ENCODE results near the gene FRMD4A. TPM values are rescaled to one million over a fixed set of nuclear protein-coding genes. Genes with fewer than 3 reads are reported as not detected.

The FRMD4A gene
- total RNA-seq, 1 donor from 2014 or later = 98.0 TPM

DNA sequence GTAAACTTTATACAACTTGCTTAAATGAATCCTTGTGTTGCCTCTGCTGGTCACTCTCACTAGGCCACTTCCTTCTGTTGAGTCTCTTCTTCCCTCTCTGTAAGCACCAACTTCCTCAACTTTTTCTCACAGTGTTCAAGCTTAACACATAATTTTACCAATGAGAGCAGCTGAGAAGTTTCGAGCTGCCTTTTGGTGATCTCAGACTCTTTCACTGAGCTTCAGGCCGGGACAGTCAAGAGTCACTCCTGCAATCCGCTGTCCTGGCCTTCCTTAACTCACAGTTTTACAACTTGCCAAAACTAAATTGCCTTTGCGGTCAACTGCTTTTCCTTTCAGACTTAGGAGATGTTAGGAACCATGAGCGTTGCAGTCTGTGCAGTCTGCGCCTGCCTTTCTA, 696.5 kb downstream of the FRMD4A start:
- intact Hi-C loops (cut with DNase I) = no loop called here
- DNase-seq (ENCODE audit: low spot score) = no peak
- ATAC-seq = peak; percentile 70

DNA sequence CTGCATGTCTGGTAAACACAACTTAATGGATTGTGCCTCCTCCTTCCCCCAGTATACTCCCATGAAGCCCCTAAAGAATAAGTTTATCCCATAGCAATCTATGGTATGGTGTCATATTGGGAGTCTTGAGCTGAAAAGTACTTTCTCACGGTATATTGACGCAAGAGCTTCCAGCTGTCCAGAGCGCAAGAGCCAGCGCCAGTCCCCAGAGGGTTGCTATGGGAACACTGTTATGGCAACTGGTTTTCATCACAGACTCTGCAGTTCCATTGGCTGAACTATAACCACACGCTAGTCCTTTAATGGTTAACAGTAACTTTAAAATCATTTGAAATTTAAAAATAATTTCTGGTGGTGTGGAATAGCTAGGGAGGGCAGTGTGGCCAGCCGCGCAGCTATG, 697.0 kb downstream of the FRMD4A start:
- intact Hi-C loops (cut with DNase I) = no loop called here
- DNase-seq (ENCODE audit: low spot score) (no peak), ATAC-seq (peak; percentile 96)

DNA sequence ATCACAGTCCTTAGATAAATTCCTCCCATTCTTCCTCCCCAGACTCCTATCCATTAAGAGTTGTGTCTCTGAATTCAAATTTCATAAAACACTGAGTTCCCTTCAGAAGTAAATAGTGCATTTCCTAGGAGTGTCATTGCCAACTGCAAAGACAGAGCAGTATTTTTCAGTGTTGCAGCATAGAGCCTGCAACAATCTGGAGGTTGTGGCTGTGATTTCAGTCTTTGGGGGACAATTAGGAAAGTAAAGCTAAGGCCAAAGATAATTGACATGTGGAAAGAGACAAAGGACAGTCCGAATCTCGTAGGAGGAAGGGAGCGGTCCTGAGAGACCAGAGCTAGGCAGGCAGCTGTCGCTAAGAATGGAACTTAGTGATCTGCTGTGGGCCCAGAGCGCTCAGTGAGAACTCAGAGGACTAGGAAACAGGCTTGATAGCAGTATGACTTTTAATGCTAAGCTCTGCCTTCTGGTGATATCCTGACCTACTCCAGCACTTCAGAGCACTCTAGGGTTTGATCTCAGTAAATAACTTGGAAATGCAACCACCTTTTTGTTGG, 697.8 kb downstream of the FRMD4A start:
- ATAC-seq = peak; percentile 85
- no peak for DNase-seq (ENCODE audit: low spot score)
- intact Hi-C loops (cut with DNase I) = no loop called here

DNA sequence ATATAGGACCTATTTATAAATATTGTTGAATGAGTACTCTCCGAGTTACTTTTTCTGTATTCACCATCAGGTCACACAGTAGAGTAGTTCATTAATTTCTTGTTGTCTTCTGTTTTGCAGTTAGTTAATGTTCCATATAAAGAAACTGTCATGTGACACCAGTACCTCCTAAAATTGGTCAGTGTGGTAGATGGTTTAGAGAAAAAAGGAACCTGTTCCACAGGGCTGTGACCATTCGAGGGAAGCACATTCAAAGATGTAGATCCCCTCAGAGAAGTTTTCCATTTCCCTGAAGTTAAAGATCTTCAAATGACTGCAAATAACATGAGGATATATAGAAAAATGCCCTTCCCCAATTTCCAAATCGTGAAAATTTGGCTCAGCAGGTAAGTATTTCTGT, 698.3 kb downstream of the FRMD4A start:
- ATAC-seq = no peak
- no peak for DNase-seq (ENCODE audit: low spot score)
- intact Hi-C loops (cut with DNase I) = no loop called here

DNA sequence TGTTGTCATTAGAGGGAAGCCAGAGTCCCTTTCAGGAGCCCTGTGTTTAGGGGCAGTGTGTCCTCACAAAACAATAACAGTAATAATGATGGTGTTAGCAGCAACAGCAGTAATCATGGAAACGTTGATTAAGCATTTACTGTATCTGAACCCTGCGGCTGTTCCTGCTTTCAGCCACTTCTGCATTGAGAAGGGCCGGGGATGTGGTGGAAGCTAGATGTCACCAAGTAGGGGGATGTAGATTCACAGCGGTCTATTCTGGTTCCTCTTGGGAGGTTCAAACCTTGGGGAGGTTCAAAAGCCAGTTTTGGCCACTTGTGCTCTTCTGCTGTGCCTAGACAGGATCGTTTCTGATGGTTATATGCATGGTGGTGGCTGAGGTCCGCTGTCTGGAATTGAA, 699.1 kb downstream of the FRMD4A start:
- intact Hi-C loops (cut with DNase I) = no loop called here
- DNase-seq (ENCODE audit: low spot score) = no peak
- ATAC-seq = no peak

DNA sequence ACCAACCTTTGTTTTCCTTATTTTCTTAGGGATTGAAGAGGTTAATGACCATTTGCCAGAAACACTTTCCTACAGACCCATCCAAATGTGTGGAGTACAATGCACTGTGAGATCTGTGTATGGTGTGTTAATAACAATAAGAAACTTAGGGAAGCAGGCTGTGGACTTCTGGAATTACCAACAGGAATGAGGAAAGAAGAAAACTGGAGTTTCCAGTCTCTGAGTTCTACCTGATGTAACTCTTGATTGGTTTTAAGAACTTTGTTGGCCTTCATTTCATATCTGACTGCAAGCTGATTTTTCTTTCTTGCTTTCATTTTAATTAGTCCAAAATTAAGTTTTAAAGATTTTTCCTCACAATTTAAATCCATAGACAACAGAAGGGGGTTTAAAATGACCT, 700.5 kb downstream of the FRMD4A start:
- intact Hi-C loops (cut with DNase I) = no loop called here
- ATAC-seq (no peak), DNase-seq (ENCODE audit: low spot score) (no peak)

DNA sequence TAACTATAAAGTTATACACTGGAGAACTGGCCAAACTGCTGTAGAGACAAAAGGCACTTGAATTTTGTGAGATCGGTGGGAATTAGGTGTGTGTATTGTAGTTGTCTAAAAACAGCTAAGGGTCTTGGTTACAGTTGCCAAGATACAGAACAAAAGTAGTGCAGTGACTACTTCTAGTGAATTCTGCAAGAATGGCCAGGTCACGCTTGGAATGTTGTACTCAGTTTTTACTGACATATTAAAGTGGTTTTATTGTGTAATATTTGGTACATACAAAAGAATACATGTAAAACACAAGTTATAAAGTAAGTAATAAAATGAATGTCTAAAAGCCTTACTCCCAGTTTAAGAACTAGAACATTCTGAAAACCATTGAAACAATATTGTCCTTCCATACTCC, 701.6 kb downstream of the FRMD4A start:
- ATAC-seq (no peak), DNase-seq (ENCODE audit: low spot score) (no peak)
- intact Hi-C loops (cut with DNase I) = no loop called here

DNA sequence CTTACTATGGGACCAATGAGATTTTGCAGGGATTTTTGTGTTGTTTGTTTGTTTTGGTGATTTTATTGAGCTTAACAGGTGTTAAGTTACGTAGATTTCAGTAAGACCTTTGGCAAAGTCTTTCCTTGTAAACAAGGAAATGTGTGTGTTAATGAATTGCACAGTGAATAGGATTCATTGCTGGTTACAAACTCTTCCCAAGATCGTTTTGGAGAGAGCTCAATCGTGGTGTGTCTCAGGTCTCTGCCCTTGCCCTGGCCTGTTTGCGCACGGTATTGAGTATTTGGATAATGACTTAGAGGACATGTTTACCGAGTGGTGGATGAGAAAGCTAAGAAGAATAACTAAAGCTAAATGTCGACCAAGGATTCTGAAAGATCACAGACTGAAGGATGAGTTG, 702.1 kb downstream of the FRMD4A start:
- ATAC-seq (no peak), DNase-seq (ENCODE audit: low spot score) (no peak)
- intact Hi-C loops (cut with DNase I) = no loop called here

DNA sequence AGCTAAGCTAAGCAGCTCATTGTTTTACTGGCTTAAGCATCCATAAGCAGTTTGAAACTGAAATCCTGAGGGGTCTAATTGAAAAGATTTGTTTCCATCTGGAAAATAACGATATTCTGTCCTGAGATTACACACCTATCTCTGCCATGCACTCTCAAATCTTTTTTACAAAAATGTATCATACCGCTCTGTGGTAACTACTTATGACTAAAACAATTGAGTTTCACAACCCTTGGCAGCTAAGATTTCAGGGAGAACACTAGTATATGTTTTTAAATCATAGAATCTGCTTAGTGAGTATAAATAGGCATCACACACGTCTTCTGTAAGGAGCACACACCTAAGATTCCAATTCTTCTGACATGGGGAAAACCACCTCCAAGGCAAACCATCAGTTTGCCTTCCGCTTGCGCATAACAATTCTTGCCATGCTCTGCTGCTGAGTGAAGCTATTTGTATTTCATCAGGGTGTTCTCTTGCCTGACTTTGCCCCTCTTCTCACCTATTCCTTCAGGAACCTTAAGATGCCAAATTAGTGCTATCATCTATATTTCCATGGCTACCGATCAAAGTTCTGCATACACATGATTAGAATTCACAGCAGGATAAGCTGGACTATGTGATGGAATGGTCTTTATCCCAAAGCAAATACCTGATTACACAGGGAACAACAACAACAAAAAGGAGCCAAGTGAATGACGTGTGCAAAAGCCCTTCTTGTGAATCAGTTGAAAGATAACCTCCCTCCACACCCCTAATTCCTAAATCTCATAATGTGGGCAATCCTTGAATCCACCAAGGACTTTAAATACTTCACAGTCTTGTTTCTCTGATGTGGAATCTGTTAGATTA, 703.0 kb downstream of the FRMD4A start:
- DNase-seq (ENCODE audit: low spot score) (no peak), ATAC-seq (no peak)
- intact Hi-C loops (cut with DNase I) = no loop called here

DNA sequence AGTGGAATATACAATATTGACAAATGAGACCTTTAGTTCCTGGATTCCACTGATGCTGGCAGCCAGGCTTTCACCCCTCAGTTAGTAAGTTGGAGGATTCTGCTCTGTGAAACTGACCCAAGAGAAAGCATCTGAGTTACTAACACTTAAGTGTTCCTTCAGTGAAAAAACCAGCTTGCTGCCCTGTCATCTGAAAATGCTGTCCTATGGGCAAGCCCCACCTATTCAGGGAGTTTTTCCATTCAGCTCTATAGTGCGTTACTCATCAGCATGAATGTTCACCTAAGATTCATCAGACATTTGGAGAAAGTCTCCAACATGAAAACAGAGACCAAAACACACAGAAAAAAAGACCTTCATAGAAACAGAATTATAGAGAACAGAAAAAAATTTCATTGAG, 706.1 kb downstream of the FRMD4A start:
- ATAC-seq = no peak
- intact Hi-C loops (cut with DNase I) = no loop called here
- no peak for DNase-seq (ENCODE audit: low spot score)

DNA sequence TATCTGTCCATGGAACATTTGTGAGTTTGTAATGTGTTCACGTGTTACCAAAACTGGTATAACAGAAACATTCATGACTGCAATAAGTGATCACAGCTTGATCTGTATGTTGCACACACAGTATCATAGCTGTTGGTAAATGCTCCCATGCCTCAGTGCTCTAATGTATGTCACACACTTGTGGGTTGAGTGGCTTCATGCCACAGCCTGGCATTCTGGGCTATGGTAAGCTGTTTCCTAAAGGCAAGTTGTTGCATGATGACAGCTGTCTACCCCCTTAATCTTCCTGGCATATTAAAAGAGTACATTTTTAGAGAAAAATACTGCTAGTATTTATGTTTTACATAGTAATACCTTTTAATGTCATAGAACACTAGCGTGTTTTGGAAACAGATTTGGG, 708.8 kb downstream of the FRMD4A start:
- ATAC-seq (no peak), DNase-seq (ENCODE audit: low spot score) (no peak)
- intact Hi-C loops (cut with DNase I) = no loop called here

DNA sequence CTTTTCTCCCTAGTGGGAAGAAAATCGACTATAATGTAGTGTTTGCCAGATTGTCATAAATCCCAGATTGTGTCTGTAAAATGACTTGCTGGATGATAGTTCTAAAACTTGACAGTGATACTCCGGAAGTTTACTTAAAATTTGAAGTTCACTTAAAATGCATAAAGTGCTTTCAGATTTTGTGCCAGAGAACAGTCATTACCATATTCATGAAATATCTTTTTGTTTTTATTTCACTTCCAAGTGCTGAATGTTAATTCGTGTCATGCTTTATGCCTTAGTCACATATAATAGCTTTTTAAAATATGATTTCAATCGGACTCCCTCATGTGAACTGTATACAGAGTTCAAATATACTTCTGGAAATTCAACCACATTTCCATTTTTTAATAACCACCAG, 713.6 kb downstream of the FRMD4A start:
- DNase-seq (ENCODE audit: low spot score) = no peak
- ATAC-seq = no peak
- intact Hi-C loops (cut with DNase I) = no loop called here

DNA sequence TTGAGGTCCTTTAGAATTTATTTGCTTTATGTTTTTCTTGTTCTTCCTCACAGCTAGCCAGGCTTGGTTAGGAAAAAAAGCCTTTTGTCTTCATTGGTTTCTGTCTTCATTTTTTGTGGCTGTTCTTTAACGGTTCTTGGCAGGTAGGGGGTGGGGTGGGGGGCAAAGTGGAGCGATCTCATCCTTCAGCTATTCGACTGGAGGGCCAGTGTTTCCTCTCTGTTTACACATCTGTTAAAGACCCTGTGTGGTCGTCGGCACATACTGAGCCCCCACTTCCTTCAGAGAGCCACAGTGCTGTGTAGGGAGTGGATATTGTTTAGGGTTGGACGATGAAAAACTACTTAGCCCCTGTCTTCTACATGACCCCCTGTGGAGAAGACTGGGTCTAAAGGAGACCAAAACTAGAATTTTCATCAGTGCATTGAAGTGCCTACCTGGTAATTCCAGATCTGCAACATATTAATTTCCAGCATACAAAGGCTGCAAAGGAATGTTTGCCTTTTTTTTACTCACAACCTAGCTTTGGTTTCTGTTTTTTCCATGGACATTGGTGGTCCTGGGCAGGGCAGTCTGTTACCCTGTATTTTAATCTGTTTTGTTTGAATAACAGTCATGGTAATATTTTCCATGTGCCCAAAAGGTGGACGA, 714.9 kb downstream of the FRMD4A start:
- DNase-seq (ENCODE audit: low spot score) = no peak
- intact Hi-C loops (cut with DNase I) = no loop called here
- ATAC-seq = no peak

DNA sequence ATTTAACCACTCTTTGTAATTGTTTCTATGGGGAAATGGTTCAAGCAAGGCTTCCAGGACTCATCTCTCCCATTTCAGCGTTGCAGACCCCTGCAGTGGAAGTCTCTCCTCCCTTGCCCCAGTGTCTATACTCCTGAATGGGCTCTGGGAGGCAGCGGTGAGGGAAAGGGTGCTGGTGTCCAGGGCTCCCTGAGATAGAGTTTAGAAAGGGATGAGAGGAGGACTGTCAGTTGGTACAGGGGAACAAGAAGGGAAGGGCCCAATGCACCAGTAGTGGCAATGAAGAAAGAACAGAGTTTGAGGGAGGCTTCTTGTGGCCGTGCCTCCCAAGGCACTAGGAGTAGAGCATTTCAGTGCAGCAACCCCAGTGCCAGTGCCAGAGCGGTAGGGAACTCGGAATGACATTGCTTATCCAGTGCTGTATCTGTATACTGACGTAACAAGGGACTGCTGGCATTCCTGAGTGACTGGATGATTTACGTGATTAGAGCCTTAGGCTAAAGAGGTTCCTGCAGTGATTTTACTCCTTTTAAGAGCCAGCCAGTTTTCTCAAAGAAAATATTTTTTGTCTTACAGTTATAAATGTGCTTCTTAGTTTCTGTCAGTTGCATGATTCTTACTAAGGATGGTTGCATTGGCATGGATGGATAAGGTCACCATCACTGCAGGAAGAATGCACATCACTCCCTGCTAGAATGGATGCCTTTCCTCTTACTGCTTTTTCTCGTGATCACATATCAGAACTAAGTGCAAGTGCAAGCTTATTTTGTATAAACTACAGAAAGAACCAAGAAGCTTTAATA, 716.0 kb downstream of the FRMD4A start:
- DNase-seq (ENCODE audit: low spot score) = no peak
- ATAC-seq = no peak
- intact Hi-C loops (cut with DNase I) = no loop called here

DNA sequence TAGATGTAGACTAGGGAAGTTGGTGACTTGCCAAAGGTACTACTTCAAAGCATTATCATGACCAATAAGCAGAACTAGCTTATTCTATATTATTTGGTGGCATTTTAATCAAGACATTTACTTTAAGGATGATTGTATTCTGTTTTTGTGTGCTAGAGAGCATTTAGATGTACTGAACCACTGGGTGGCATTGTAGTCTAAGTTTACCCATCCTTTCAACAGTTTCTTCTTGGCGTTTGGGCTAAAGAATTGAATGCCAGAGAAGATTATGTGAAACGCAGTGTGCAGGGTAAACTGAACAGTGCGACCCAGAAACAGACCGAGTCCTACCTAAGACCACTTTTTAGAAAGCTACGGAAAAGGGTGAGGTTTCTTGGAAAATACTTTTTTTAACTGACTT, 717.2 kb downstream of the FRMD4A start:
- intact Hi-C loops (cut with DNase I) = no loop called here

DNA sequence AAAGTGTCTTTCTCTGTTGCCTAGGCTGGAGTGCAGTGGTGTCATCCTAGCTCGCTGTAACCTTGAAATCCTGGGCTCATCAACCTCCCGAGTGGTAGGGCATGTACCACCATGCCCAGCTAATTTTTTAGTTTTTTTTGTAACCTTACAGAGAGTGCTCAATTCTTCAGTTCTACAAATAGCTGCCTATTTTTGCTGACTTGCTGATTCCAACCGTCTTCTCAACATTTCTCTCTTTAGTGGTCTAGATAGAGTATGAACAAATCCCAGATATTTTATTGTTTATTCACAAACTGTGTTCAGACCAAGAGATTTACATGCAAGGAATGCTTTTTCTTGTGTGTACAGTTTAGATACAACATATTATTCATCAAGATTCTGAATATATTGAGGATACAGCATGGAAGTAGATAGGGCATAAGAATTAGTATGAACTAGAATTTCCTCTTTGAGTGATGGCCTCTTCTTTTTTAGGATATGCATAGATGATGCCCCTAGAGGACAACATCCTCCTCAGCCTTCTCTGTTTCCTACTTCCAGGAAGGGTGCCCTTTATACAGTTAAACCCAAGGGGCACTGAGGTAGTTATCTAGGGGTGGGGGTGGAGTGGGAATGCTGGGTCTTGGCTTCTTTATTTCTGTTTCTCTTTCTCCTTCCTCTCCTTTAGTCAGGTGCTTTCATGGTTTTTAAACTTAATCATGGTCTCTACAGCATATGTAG, 717.9 kb downstream of the FRMD4A start:
- no peak for ATAC-seq
- intact Hi-C loops (cut with DNase I) = no loop called here
- DNase-seq (ENCODE audit: low spot score) = no peak

More for the DNA sequence above, 717.2 kb downstream of the FRMD4A start:
- DNase-seq (ENCODE audit: low spot score) = no peak
- ATAC-seq = peak; percentile 73

DNA sequence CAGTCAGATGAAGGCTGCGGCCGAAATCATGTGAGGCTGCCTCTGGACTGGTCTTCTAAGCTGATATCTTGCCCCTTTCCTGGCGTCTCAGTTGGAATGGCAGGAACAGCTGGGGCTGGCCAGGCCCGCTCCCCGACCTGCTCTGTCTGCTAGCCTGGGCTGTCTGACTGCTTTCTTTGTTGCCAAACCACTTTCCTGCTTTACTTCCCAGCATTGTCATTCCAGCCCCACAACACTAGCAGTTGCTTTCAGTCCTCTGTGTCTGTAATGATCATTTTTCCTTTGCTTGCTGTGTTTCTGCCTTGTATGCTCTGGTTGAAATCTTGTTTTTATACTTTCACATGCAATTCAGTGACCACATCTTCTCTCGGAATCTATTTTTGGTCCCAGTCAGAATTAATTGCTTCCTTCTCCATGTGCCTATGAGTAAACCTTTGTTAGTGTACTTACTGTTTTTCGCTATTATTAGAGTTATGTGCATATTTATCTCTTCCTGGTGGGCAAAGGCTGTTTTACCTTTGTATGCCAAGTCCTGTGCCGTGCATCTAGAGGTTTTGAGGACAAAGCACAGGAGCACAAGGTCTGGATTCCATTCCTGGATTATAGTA, 722.4 kb downstream of the FRMD4A start:
- DNase-seq (ENCODE audit: low spot score) (no peak), ATAC-seq (no peak)
- intact Hi-C loops (cut with DNase I) = no loop called here

DNA sequence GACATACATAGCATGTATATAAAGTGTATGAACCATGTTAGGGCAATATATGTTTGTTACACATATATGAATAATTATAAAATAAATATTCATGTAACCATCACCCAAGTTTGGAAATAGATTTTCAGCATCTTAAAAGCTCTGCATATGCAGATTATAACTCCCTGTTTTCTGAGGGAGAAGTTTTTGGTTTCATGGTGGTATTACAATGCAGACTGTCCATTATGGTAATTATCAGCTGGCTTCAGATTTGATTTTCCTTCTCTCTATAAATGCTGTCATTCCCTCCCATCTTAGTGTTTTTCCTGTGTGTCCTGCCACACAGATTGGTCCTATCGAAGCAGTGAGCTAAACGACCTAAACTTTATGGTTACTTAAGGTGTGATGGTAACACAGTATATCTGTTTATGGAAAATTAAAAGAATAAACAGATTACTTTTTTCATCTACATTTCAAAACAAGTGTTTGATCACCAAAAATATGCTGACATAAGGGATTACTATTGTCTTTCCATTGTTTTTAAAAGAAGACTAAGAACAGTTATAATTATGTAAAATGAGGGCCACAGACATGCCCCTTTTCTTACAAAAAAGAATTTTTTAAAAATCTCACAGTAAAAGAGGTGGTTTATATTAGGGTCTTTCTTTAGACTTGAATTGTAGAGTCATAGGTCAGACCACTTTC, 726.2 kb downstream of the FRMD4A start:
- DNase-seq (ENCODE audit: low spot score) = no peak
- no peak for ATAC-seq
- intact Hi-C loops (cut with DNase I) = no loop called here

Data from sciatic nerve (tissue), 2 donors.